Stomach (tissue), 9 donors: ENCODE results near the gene RAI1. TPM values are rescaled to one million over a fixed set of nuclear protein-coding genes. Genes with fewer than 3 reads are reported as not detected.

ENCODE experiments used
- DNase-seq, 2 donors: peaks; one replicate each; pipeline versions ENCODE4 v3.0.0 to v3.0.0-alpha.2; 2013 to 2019
- H3K27ac ChIP-seq, 5 donors: fragments of 200-600 bp in 4 of 5; sonication (generic) in 4 of 5; one replicate each; pipeline ENCODE4 v1.5.1; 2013 to 2019; ENCODE audit warnings: mild to moderate bottlenecking in 1 of 5, moderate library complexity in 1 of 5
- H3K27me3 ChIP-seq, 3 donors: fragments of 200-600 bp; sonication (generic); one replicate each; pipeline ENCODE4 v1.5.1; 2017 to 2019; ENCODE audit warnings: mixed run types in 1 of 3
- H3K36me3 ChIP-seq, 4 donors: fragments of 200-600 bp; sonication (generic); 1 replicate in 3 of 4; 2 replicates in 1 of 4; pipeline ENCODE4 v1.5.1; 2016 to 2019
- H3K4me1 ChIP-seq, 4 donors: fragments of 200-600 bp; sonication (generic); one replicate each; pipeline ENCODE4 v1.5.1; 2016 to 2019
- H3K4me3 ChIP-seq, 4 donors: fragments of 200-600 bp; sonication (generic) in 3 of 4; one replicate each; pipeline ENCODE4 v1.5.1; 2016 to 2019; ENCODE audit warnings: mild to moderate bottlenecking in 1 of 4
- H3K9me3 ChIP-seq, 4 donors: fragments of 200-600 bp; sonication (generic); one replicate each; pipeline ENCODE4 v1.5.1; 2016 to 2019
- CTCF ChIP-seq, 7 experiments: fragments of 450-650 bp in 4 of 7; fragments of 200-600 bp in 3 of 7; sonication (generic) in 3 of 7; IDR thresholded peaks; one replicate each; pipeline ENCODE4 v1.5.1; 2016 to 2019; ENCODE audit warnings: antibody characterized with exemption in 7 of 7, control low read depth in 2 of 7, mild to moderate bottlenecking in 1 of 7
- EP300 ChIP-seq: sonication (generic); formaldehyde crosslinking; IDR thresholded peaks from one replicate; pipeline ENCODE4 v1.6.1; 2017; ENCODE audit warnings: antibody characterized with exemption
- POLR2A ChIP-seq, 4 donors: fragments of 450-650 bp; IDR thresholded peaks; one replicate each; pipeline ENCODE4 v1.6.1; 2016; ENCODE audit warnings: antibody characterized with exemption in 4 of 4, control low read depth in 2 of 4, mild to moderate bottlenecking in 1 of 4, moderate library complexity in 1 of 4
- POLR2AphosphoS5 ChIP-seq, 3 donors: sonication (generic); formaldehyde crosslinking; IDR thresholded peaks; one replicate each; pipeline ENCODE4 v1.6.1; 2016; ENCODE audit warnings: antibody characterized with exemption in 3 of 3
- WGBS, 5 donors: extraction: QIAGEN DNeasy Blood & Tissue Kit in 3 of 5; methylation state at CpG; one replicate each; pipeline versions ENCODE4 v1.1.5 to v1.1.7; 2013 to 2018; 5-methylcytosine and 5-hydroxymethylcytosine counted together
- intact Hi-C: fragments of 100-400 bp; cut with DNase I; formaldehyde crosslinking; loops from one replicate; pipeline ENCODE4 v1.15.1; 2023; ENCODE audit warnings: low total_unique reads
- polyA plus RNA-seq, 3 donors: library from polyadenylated mRNA; stranded (reverse); fragments of 200-250 nt; gene quantifications; one replicate each; pipeline ENCODE4 v1.2.3, GENCODE V29; 2013
- total RNA-seq, 5 donors: library from RNA; depleted of rRNA; stranded (reverse); fragments of >200 nt; gene quantifications; one replicate each; pipeline versions ENCODE4 v1.1.0 to v1.2.3, GENCODE V29; 2014 to 2016
- donor health status: healthy with polysubstance abuse.
- donor health status: Bipolar disorder and iron deficiency.
- donor health status: healthy.

Gene RAI1
- total and polyA plus RNA-seq, 8 donors: 4.6 to 94.5 (median 28.3) TPM

- Histone ChIP-seq H3K36me3 (no peaks in the 10 kb centered on the region), H3K4me3 (no peak overlapping the region), H3K27me3 (no peaks in the 10 kb centered on the region), H3K27ac (no peak overlapping the region), H3K4me1 (peaks cover 0 to 14% (median 5%) of the 10 kb centered on the region in 4 donors), H3K9me3 (peaks cover 0 to 21% (median 17%) of the 10 kb centered on the region in 4 donors)
- no peak for TF ChIP-seq POLR2AphosphoS5 (IDR thresholded peaks at IDR 0.05)
- no peak for TF ChIP-seq POLR2A (IDR thresholded peaks at IDR 0.05)
- no peak for TF ChIP-seq EP300
- TF ChIP-seq CTCF (IDR thresholded peaks at IDR 0.05): no peak
- intact Hi-C loops: no loop called here
- 76 to 91% (median 87%) methylated on average over 4 of the region's 4 CpGs for WGBS, 5 donors
- no peak for DNase-seq
Measured at GRCh38 chr17:17659340-17659739, 21.9 kb upstream of the RAI1 start.

GRCh38 chr17:17661134-17661533 is 20.1 kb upstream of the RAI1 start:
- no peak overlapping the region for H3K4me3 ChIP-seq
- no peaks in the 10 kb centered on the region for H3K27me3 ChIP-seq
- 36 to 66% (median 43%) methylated on average over 7 to 8 of the region's 8 CpGs for WGBS, 5 donors
- DNase-seq: peak in 1 of 2 donors; percentile 55
- H3K9me3 ChIP-seq: peaks cover 0 to 21% (median 17%) of the 10 kb centered on the region in 4 donors
- no peaks in the 10 kb centered on the region for H3K36me3 ChIP-seq
- intact Hi-C loops: no loop called here
- H3K27ac ChIP-seq: no peak overlapping the region
- TF ChIP-seq EP300 (no peak), POLR2A (IDR thresholded peaks at IDR 0.05) (no peak), CTCF (IDR thresholded peaks at IDR 0.05) (no peak), POLR2AphosphoS5 (IDR thresholded peaks at IDR 0.05) (no peak)
- H3K4me1 ChIP-seq: peaks cover 0 to 14% (median 5%) of the 10 kb centered on the region in 4 donors

GRCh38 chr17:17661834-17662385 is 19.3 kb upstream of the RAI1 start:
- Histone ChIP-seq H3K27me3 (no peaks in the 10 kb centered on the region), H3K9me3 (peaks cover 0 to 20% (median 17%) of the 10 kb centered on the region in 4 donors), H3K4me1 (peaks cover 0 to 14% (median 5%) of the 10 kb centered on the region in 4 donors), H3K27ac (no peak overlapping the region), H3K36me3 (no peaks in the 10 kb centered on the region), H3K4me3 (no peak overlapping the region)
- TF ChIP-seq CTCF (IDR thresholded peaks at IDR 0.05) (no peak), POLR2A (IDR thresholded peaks at IDR 0.05) (no peak), EP300 (no peak), POLR2AphosphoS5 (IDR thresholded peaks at IDR 0.05) (no peak)
- DNase-seq: no peak
- intact Hi-C loops: no loop called here
- 85 to 88% (median 87%) methylated on average over 10 of the region's 10 CpGs for WGBS, 5 donors

GRCh38 chr17:17663160-17664063 is 17.8 kb upstream of the RAI1 start:
- H3K27me3 ChIP-seq: peaks cover 0 to 9% (median 0%) of the 10 kb centered on the region in 3 donors
- TF ChIP-seq POLR2AphosphoS5 (IDR thresholded peaks at IDR 0.05) (no peak), EP300 (no peak), POLR2A (IDR thresholded peaks at IDR 0.05) (no peak), CTCF (IDR thresholded peaks at IDR 0.05) (no peak)
- H3K27ac ChIP-seq: no peak overlapping the region
- peak; percentile 44 to 94 for DNase-seq
- no peak overlapping the region for H3K4me3 ChIP-seq
- WGBS, 5 donors: 23 to 35% (median 28%) methylated on average over 7 to 19 of the region's 19 CpGs
- no peaks in the 10 kb centered on the region for H3K36me3 ChIP-seq
- intact Hi-C loops: no loop called here
- H3K4me1 ChIP-seq: peaks cover 0 to 14% (median 5%) of the 10 kb centered on the region in 4 donors
- H3K9me3 ChIP-seq: peaks cover 0 to 12% (median 9%) of the 10 kb centered on the region in 4 donors
